ENCODE measurements around the gene ZNF554. TPM values are rescaled to one million over a fixed set of nuclear protein-coding genes. Genes with fewer than 3 reads are reported as not detected.
A peak's percentile ranks its signal among the peaks of the same experiment; 100 is the strongest.

Gene ZNF554
- total and polyA plus RNA-seq, 4 donors: 0.38 to 6.1 (median 3.9) TPM

- 98 to 99% methylated on average over 19 of the region's 19 CpGs for WGBS, 2 donors
- DNase-seq: no peak
- Histone ChIP-seq H3K9me3 (ENCODE audit: control insufficient read depth, low read length) (peaks cover 22% of the 10 kb centered on the region), H3K36me3 (ENCODE audit: control insufficient read depth in 1 of 2, insufficient read depth in 2 of 2, low read length in 1 of 2) (peaks cover 11 to 13% of the 10 kb centered on the region in 2 donors), H3K4me3 (ENCODE audit: low read length in 2 of 2) (no peak overlapping the region), H3K27me3 (ENCODE audit: control insufficient read depth in 1 of 2, insufficient read depth in 2 of 2, low read length in 1 of 2) (no peaks in the 10 kb centered on the region), H3K27ac (ENCODE audit: low read depth in 1 of 2, low read length in 2 of 2) (no peak overlapping the region), H3K4me1 (ENCODE audit: control insufficient read depth in 1 of 2, insufficient read depth in 2 of 2, low read length in 2 of 2) (no peaks in the 10 kb centered on the region)
- no peak for ATAC-seq (ENCODE audit: low FRiP score)
- intact Hi-C loops (cut with DNase I): no loop called here
Observed at GRCh38 chr19:2834294-2834871, 14.7 kb downstream of the ZNF554 start.

- Histone ChIP-seq H3K4me3 (ENCODE audit: low read length in 2 of 2) (no peak overlapping the region), H3K9me3 (ENCODE audit: control insufficient read depth, low read length) (peaks cover 18% of the 10 kb centered on the region), H3K36me3 (ENCODE audit: control insufficient read depth in 1 of 2, insufficient read depth in 2 of 2, low read length in 1 of 2) (peaks cover 8 to 10% of the 10 kb centered on the region in 2 donors), H3K4me1 (ENCODE audit: control insufficient read depth in 1 of 2, insufficient read depth in 2 of 2, low read length in 2 of 2) (no peaks in the 10 kb centered on the region), H3K27me3 (ENCODE audit: control insufficient read depth in 1 of 2, insufficient read depth in 2 of 2, low read length in 1 of 2) (no peaks in the 10 kb centered on the region), H3K27ac (ENCODE audit: low read depth in 1 of 2, low read length in 2 of 2) (no peak overlapping the region)
- no peak for ATAC-seq (ENCODE audit: low FRiP score)
- intact Hi-C loops (cut with DNase I): no loop called here
- WGBS, 2 donors: 79 to 84% methylated on average over 4 of the region's 4 CpGs
- DNase-seq: no peak
Observed at GRCh38 chr19:2837430-2837829, 17.8 kb downstream of the ZNF554 start.

GRCh38 chr19:2840794-2841791 is 21.4 kb downstream of the ZNF554 start, which contains the start of gene ZNF555:
TSS of gene ZNF555 (plus strand) at chr19:2841475. CDS start at chr19:2841573, 98 bp downstream.
- ATAC-seq (ENCODE audit: low FRiP score) (peak; percentile 100), DNase-seq (peak; percentile 99 to 100)
- Histone ChIP-seq H3K4me1 (ENCODE audit: control insufficient read depth in 1 of 2, insufficient read depth in 2 of 2, low read length in 2 of 2) (no peaks in the 10 kb centered on the region), H3K27ac (ENCODE audit: low read depth in 1 of 2, low read length in 2 of 2) (peak within 1 kb of the TSS in 1 of 2 donors; percentile 72), H3K27me3 (ENCODE audit: control insufficient read depth in 1 of 2, insufficient read depth in 2 of 2, low read length in 1 of 2) (no peaks in the 10 kb centered on the region), H3K4me3 (ENCODE audit: low read length in 2 of 2) (peak within 1 kb of the TSS; percentile 63 to 81), H3K36me3 (ENCODE audit: control insufficient read depth in 1 of 2, insufficient read depth in 2 of 2, low read length in 1 of 2) (no peaks in the 10 kb centered on the region), H3K9me3 (ENCODE audit: control insufficient read depth, low read length) (no peaks in the 10 kb centered on the region)
- intact Hi-C loops (cut with DNase I): loop anchor here in 1 of 2 donors (1.0 kb wide), 1 partner anchor 59 kb away; the partner anchor contains the start of gene ZNF57
- WGBS, 2 donors: 0% methylated on average over 90 to 106 of the region's 106 CpGs

GRCh38 chr19:2841855-2842574 is 22.3 kb downstream of the ZNF554 start:
- Histone ChIP-seq H3K4me3 (ENCODE audit: low read length in 2 of 2) (peak overlapping the region; percentile 63 to 81), H3K9me3 (ENCODE audit: control insufficient read depth, low read length) (peaks cover 2% of the 10 kb centered on the region), H3K27me3 (ENCODE audit: control insufficient read depth in 1 of 2, insufficient read depth in 2 of 2, low read length in 1 of 2) (no peaks in the 10 kb centered on the region), H3K4me1 (ENCODE audit: control insufficient read depth in 1 of 2, insufficient read depth in 2 of 2, low read length in 2 of 2) (no peaks in the 10 kb centered on the region), H3K27ac (ENCODE audit: low read depth in 1 of 2, low read length in 2 of 2) (no peak overlapping the region), H3K36me3 (ENCODE audit: control insufficient read depth in 1 of 2, insufficient read depth in 2 of 2, low read length in 1 of 2) (no peaks in the 10 kb centered on the region)
- no peak for ATAC-seq (ENCODE audit: low FRiP score)
- intact Hi-C loops (cut with DNase I): loop anchor here in 1 of 2 donors (1.0 kb wide), 1 partner anchor 58 kb away; the partner anchor contains the start of gene ZNF57
- DNase-seq: no peak
- WGBS, 2 donors: 3% methylated on average over 42 to 62 of the region's 62 CpGs

GRCh38 chr19:2845107-2845506 is 25.4 kb downstream of the ZNF554 start:
- intact Hi-C loops (cut with DNase I): no loop called here
- DNase-seq: no peak
- H3K36me3 ChIP-seq (ENCODE audit: control insufficient read depth in 1 of 2, insufficient read depth in 2 of 2, low read length in 1 of 2): no peaks in the 10 kb centered on the region
- no peaks in the 10 kb centered on the region for H3K4me1 ChIP-seq (ENCODE audit: control insufficient read depth in 1 of 2, insufficient read depth in 2 of 2, low read length in 2 of 2)
- H3K27ac ChIP-seq (ENCODE audit: low read depth in 1 of 2, low read length in 2 of 2): no peak overlapping the region
- H3K27me3 ChIP-seq (ENCODE audit: control insufficient read depth in 1 of 2, insufficient read depth in 2 of 2, low read length in 1 of 2): no peaks in the 10 kb centered on the region
- no peak overlapping the region for H3K4me3 ChIP-seq (ENCODE audit: low read length in 2 of 2)
- no peak for ATAC-seq (ENCODE audit: low FRiP score)
- 92 to 96% methylated on average over 2 of the region's 2 CpGs for WGBS, 2 donors
- peaks cover 6% of the 10 kb centered on the region for H3K9me3 ChIP-seq (ENCODE audit: control insufficient read depth, low read length)

- Histone ChIP-seq H3K27me3 (ENCODE audit: control insufficient read depth in 1 of 2, insufficient read depth in 2 of 2, low read length in 1 of 2) (no peaks in the 10 kb centered on the region), H3K9me3 (ENCODE audit: control insufficient read depth, low read length) (peaks cover 9% of the 10 kb centered on the region), H3K27ac (ENCODE audit: low read depth in 1 of 2, low read length in 2 of 2) (no peak overlapping the region), H3K4me1 (ENCODE audit: control insufficient read depth in 1 of 2, insufficient read depth in 2 of 2, low read length in 2 of 2) (no peaks in the 10 kb centered on the region), H3K36me3 (ENCODE audit: control insufficient read depth in 1 of 2, insufficient read depth in 2 of 2, low read length in 1 of 2) (peaks cover 1 to 9% of the 10 kb centered on the region in 2 donors), H3K4me3 (ENCODE audit: low read length in 2 of 2) (no peak overlapping the region)
- DNase-seq (no peak), ATAC-seq (ENCODE audit: low FRiP score) (no peak)
- intact Hi-C loops (cut with DNase I): no loop called here
- WGBS, 2 donors: 91% methylated on average over 13 of the region's 13 CpGs
Observed at GRCh38 chr19:2846180-2846894, 26.7 kb downstream of the ZNF554 start.

- intact Hi-C loops (cut with DNase I): no loop called here
- Histone ChIP-seq H3K27me3 (ENCODE audit: control insufficient read depth in 1 of 2, insufficient read depth in 2 of 2, low read length in 1 of 2) (no peaks in the 10 kb centered on the region), H3K27ac (ENCODE audit: low read depth in 1 of 2, low read length in 2 of 2) (no peak overlapping the region), H3K4me1 (ENCODE audit: control insufficient read depth in 1 of 2, insufficient read depth in 2 of 2, low read length in 2 of 2) (no peaks in the 10 kb centered on the region), H3K36me3 (ENCODE audit: control insufficient read depth in 1 of 2, insufficient read depth in 2 of 2, low read length in 1 of 2) (peaks cover 6 to 19% of the 10 kb centered on the region in 2 donors), H3K9me3 (ENCODE audit: control insufficient read depth, low read length) (peaks cover 13% of the 10 kb centered on the region), H3K4me3 (ENCODE audit: low read length in 2 of 2) (no peak overlapping the region)
- no peak for ATAC-seq (ENCODE audit: low FRiP score)
- 95 to 98% methylated on average over 3 of the region's 3 CpGs for WGBS, 2 donors
- no peak for DNase-seq
Observed at GRCh38 chr19:2847507-2847906, 27.8 kb downstream of the ZNF554 start.

GRCh38 chr19:2848616-2849015 is 28.9 kb downstream of the ZNF554 start:
- no peaks in the 10 kb centered on the region for H3K4me1 ChIP-seq (ENCODE audit: control insufficient read depth in 1 of 2, insufficient read depth in 2 of 2, low read length in 2 of 2)
- 84 to 86% methylated on average over 4 of the region's 4 CpGs for WGBS, 2 donors
- H3K36me3 ChIP-seq (ENCODE audit: control insufficient read depth in 1 of 2, insufficient read depth in 2 of 2, low read length in 1 of 2): peaks cover 14 to 30% of the 10 kb centered on the region in 2 donors
- peaks cover 24% of the 10 kb centered on the region for H3K9me3 ChIP-seq (ENCODE audit: control insufficient read depth, low read length)
- intact Hi-C loops (cut with DNase I): no loop called here
- DNase-seq (no peak), ATAC-seq (ENCODE audit: low FRiP score) (no peak)
- H3K27ac ChIP-seq (ENCODE audit: low read depth in 1 of 2, low read length in 2 of 2): no peak overlapping the region
- H3K27me3 ChIP-seq (ENCODE audit: control insufficient read depth in 1 of 2, insufficient read depth in 2 of 2, low read length in 1 of 2): no peaks in the 10 kb centered on the region
- H3K4me3 ChIP-seq (ENCODE audit: low read length in 2 of 2): no peak overlapping the region

Data from aorta (tissue), 5 donors.